Measurements from ENCODE around the gene OSBP2. TPM values are rescaled to one million over a fixed set of nuclear protein-coding genes. Genes with fewer than 3 reads are reported as not detected.

The OSBP2 gene
- polyA plus RNA-seq, 1 donor (not counting 4 experiments of a cell fraction or from before 2014, with no cell fraction given), result 3.0 TPM

- no peak overlapping the region for H3K4me2 ChIP-seq (ENCODE audit: control insufficient read depth, extremely low read depth, insufficient read depth, low read depth, low read length)
Observed at GRCh38 chr22:30882974-30883533, 188.4 kb downstream of the OSBP2 start.

DNA sequence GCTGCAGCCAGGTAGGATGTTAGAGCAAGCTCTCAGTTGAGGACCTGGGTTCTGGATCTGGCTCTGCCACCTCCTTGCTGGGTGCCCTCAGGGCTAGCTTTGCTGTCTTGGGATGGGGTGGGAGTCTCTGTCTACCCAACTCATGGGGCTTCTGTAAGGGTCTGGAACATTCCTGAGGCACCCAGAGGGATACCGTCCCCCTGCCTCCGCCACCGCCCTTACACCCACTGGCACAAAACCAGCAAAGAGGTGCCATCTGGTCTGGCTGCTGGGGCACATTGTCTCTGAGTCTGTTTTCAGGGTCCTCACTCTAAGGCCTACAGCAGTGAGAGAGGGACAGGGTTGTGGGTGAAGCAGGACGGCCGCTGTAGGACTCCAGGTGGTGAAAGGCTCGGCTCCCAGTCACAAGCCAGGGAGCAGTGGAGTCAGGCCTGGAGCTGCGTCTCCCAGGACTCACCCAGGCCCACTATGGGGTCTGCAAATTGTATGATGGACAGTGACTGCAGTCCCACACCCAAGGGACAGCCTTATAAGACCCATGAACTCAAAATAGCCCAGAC is 189.0 kb downstream of the OSBP2 start:
- no peak overlapping the region for H2AFZ ChIP-seq (ENCODE audit: control insufficient read depth, low read length)
- dilution Hi-C loops (cut with MboI; ENCODE audit: extremely low pct_ligation_motif_present, low sequenced_read_pairs), result no loop called here
- no peak overlapping the region for H3K27ac ChIP-seq (ENCODE audit: control insufficient read depth, insufficient read depth, low read length)

More at GRCh38 chr22:30882974-30883533, 188.4 kb downstream of the OSBP2 start:
- DNase-seq (ENCODE audit: low read depth, low spot score), result no peak
- dilution Hi-C loops (cut with MboI; ENCODE audit: extremely low pct_ligation_motif_present, low sequenced_read_pairs), result no loop called here
- H4K20me1 ChIP-seq (ENCODE audit: control insufficient read depth, extremely low read depth, insufficient read depth, low read length), result no peaks in the 10 kb centered on the region
- no peaks in the 10 kb centered on the region for H3K4me1 ChIP-seq (ENCODE audit: control insufficient read depth, extremely low read depth, insufficient read depth, low read length)
- H3K9me1 ChIP-seq (ENCODE audit: control insufficient read depth, extremely low read depth, insufficient read depth, low read length), result no peaks in the 10 kb centered on the region
- H3K9ac ChIP-seq (ENCODE audit: control insufficient read depth, extremely low read depth, insufficient read depth, low read length), result no peak overlapping the region
- no peak overlapping the region for H3K27ac ChIP-seq (ENCODE audit: control insufficient read depth, insufficient read depth, low read length)
- H3K4me3 ChIP-seq (ENCODE audit: control insufficient read depth in 2 of 3, extremely low read depth in 1 of 3, insufficient read depth in 2 of 3, low read depth in 1 of 3, low read length in 3 of 3), result no peak overlapping the region
- H3K79me2 ChIP-seq (ENCODE audit: control insufficient read depth, insufficient read depth, low read length), result no peaks in the 10 kb centered on the region
- H3K9me3 ChIP-seq (ENCODE audit: control insufficient read depth, low read depth, low read length), result no peaks in the 10 kb centered on the region
- TF ChIP-seq EZH2 (IDR thresholded peaks at IDR 0.05; ENCODE audit: low read length), result no peak
- TF ChIP-seq CTCF (optimal IDR thresholded peaks at IDR 0.05 in 1 of 3, IDR thresholded peaks at IDR 0.05 in 1 of 3, conservative IDR thresholded peaks at IDR 0.05 in 1 of 3; ENCODE audit: extremely low read depth in 1 of 3, insufficient read depth in 2 of 3, low read length in 3 of 3), result no peak
- FAIRE-seq, result no peak
- no peaks in the 10 kb centered on the region for H3K27me3 ChIP-seq (ENCODE audit: control insufficient read depth, extremely low read depth, insufficient read depth, low read length)
- H3K36me3 ChIP-seq (ENCODE audit: control insufficient read depth in 2 of 2, extremely low read depth in 1 of 2, insufficient read depth in 2 of 2, low read length in 2 of 2), result peaks cover 0 to 2% of the 10 kb centered on the region in 2 experiments
- no peak overlapping the region for H2AFZ ChIP-seq (ENCODE audit: control insufficient read depth, low read length)

More for the DNA sequence above, 189.0 kb downstream of the OSBP2 start:
- no peaks in the 10 kb centered on the region for H3K9me1 ChIP-seq (ENCODE audit: control insufficient read depth, extremely low read depth, insufficient read depth, low read length)
- no peaks in the 10 kb centered on the region for H3K79me2 ChIP-seq (ENCODE audit: control insufficient read depth, insufficient read depth, low read length)
- DNase-seq (ENCODE audit: low read depth, low spot score), result no peak
- no peaks in the 10 kb centered on the region for H3K4me1 ChIP-seq (ENCODE audit: control insufficient read depth, extremely low read depth, insufficient read depth, low read length)
- H3K9ac ChIP-seq (ENCODE audit: control insufficient read depth, extremely low read depth, insufficient read depth, low read length), result no peak overlapping the region
- TF ChIP-seq CTCF (optimal IDR thresholded peaks at IDR 0.05 in 1 of 3, IDR thresholded peaks at IDR 0.05 in 1 of 3, conservative IDR thresholded peaks at IDR 0.05 in 1 of 3; ENCODE audit: extremely low read depth in 1 of 3, insufficient read depth in 2 of 3, low read length in 3 of 3) (no peak), EZH2 (IDR thresholded peaks at IDR 0.05; ENCODE audit: low read length) (no peak)
- no peaks in the 10 kb centered on the region for H3K9me3 ChIP-seq (ENCODE audit: control insufficient read depth, low read depth, low read length)
- peaks cover 0 to 3% of the 10 kb centered on the region in 2 experiments for H3K36me3 ChIP-seq (ENCODE audit: control insufficient read depth in 2 of 2, extremely low read depth in 1 of 2, insufficient read depth in 2 of 2, low read length in 2 of 2)
- no peak overlapping the region for H3K4me3 ChIP-seq (ENCODE audit: control insufficient read depth in 2 of 3, extremely low read depth in 1 of 3, insufficient read depth in 2 of 3, low read depth in 1 of 3, low read length in 3 of 3)
- H3K27me3 ChIP-seq (ENCODE audit: control insufficient read depth, extremely low read depth, insufficient read depth, low read length), result no peaks in the 10 kb centered on the region
- FAIRE-seq, result no peak
- H4K20me1 ChIP-seq (ENCODE audit: control insufficient read depth, extremely low read depth, insufficient read depth, low read length), result no peaks in the 10 kb centered on the region
- no peak overlapping the region for H3K4me2 ChIP-seq (ENCODE audit: control insufficient read depth, extremely low read depth, insufficient read depth, low read depth, low read length)

Measured in keratinocyte (primary cell).